Glomerular endothelial cell (primary cell): Measurements from ENCODE around the gene ARHGEF7. TPM values are rescaled to one million over a fixed set of nuclear protein-coding genes. Genes with fewer than 3 reads are reported as not detected.
"Not testable (repeated sequence)": the region's sequence is repeated elsewhere in the genome, so short reads cannot be mapped to it uniquely, and the experiment has no call there.

Experiments
- DNase-seq: peaks from one replicate; pipeline ENCODE4 v3.0.0-alpha.2; 2011; ENCODE audit warnings: low read depth, low spot score; ENCODE audit errors: extremely low read depth
- total RNA-seq: library from RNA; depleted of rRNA; stranded (reverse); fragments of >200 nt; gene quantifications from 2 replicates; pipeline ENCODE4 v1.2.3, GENCODE V29; 2015

ARHGEF7 gene
- total RNA-seq, 1 donor from 2014 or later = 197 TPM

DNA sequence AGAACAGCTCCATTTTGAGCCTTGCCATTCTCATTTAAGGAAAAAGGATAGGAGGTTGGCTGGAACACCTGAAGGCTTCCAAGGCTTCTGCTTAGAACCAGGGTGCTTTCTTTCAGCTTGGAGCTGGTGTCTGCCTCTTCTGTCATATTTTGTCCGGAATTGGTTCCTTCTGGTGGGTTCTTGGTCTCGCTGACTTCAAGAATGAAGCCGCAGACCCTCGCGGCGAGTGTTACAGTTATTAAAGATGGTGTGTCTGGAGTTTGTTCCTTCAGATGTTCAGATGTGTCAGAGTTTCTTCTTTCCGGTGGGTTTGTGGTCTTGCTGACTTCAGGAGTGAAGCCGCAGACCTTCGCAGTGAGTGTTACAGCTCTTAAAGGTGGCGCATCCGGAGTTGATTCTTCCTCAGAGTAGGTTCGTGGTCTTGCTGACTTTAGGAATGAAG lies 74.0 kb downstream of the ARHGEF7 start:
- not testable (repeated sequence) for DNase-seq

- not testable (repeated sequence) for DNase-seq
Observed at GRCh38 chr13:111189516-111189915, 74.4 kb downstream of the ARHGEF7 start.

DNA sequence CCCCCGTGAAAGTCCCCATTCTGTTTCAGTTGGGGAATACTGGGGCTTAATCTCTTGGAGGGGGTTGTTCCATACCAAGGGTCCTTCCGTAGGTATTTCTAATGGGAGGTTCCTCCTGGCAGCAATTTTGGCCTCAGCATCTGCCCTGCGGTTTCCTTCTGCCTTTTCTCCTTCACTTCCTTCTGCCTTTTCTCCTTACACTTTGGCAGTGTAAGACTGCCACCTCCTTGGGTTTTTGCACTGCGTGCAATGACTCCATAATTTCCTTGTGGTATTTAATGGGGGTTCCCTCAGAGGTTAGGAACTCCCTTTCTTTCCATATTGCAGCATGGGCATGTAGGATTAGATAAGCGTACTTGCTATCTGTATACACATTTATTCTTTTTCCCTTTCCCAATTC lies 78.1 kb downstream of the ARHGEF7 start:
- not testable (repeated sequence) for DNase-seq

DNA sequence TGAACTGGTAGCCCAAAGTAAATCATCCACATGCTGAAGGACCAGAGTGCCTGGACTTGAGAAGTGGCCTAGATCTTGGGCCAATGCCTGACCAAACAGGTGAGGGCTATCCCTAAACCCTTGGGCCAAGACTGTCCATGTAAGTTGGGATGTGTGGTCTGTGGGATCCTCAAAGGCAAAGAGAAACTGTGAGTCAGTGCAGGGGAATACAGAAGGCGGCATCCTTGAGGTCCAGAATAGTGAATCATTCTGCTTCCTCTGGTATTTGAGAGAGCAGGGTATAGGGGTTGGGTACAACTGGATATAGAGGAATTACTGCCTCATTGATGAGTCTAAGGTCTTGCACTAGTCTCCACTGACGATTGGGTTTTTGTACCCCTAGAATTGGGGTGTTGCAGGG lies 79.5 kb downstream of the ARHGEF7 start:
- not testable (repeated sequence) for DNase-seq

DNA sequence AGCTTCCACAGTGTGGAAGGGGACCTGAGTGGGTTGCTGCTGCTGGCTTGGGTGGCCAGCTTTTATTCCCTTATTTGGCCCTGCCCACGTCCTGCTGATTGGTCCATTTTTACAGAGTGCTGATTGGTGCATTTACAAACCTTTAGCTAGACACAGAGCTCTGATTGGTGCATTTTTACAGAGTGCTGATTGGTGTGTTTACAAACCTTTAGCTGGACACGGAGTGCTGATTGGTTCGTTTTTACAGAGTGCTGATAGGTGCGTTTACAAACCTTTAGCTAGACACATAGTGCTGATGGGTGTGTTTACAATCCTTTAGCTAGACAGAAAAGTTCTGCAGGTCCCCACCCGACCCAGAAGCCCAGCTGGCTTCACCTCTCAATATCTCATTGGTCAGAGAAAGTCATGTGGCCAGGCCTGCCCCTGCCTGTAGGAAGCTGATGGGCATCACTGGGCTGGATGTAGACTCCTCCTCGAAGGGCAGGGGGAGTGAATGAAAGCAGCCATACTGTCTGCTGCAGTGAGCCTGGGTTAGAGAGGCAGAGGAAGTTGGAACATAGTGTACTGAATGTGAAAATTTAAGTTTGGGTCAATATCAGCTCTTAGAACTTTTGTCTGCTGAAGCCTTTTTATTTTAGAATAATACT lies 83.7 kb downstream of the ARHGEF7 start:
- not testable (repeated sequence) for DNase-seq

- DNase-seq = no peak
Observed at GRCh38 chr13:111201304-111201940, 86.3 kb downstream of the ARHGEF7 start.

DNA sequence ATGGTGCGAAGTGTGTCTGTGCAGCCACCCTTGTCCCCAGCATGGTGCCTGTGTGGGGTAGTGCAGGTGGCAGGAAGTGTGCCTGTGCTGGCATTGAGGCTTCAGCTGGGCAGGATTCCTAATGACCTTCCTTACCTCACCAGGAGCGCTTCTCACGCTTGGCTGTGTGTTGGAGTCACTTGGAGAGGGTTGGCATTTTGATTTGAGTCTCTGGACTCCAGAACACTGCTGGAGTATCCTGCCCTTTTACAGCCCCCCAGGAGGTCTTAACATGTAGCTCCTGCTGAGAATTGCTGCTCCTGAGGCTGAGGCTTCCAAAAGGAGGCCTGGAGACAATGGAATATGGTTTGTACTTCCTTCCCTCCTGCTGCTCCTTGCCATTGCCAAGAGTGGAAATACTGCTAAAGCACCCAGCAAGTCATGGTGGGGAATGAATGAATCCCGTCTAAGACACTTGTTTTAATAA lies 87.1 kb downstream of the ARHGEF7 start:
- no peak for DNase-seq

- DNase-seq = peak; percentile 100
Observed at GRCh38 chr13:111202745-111203144, 87.6 kb downstream of the ARHGEF7 start.

DNA sequence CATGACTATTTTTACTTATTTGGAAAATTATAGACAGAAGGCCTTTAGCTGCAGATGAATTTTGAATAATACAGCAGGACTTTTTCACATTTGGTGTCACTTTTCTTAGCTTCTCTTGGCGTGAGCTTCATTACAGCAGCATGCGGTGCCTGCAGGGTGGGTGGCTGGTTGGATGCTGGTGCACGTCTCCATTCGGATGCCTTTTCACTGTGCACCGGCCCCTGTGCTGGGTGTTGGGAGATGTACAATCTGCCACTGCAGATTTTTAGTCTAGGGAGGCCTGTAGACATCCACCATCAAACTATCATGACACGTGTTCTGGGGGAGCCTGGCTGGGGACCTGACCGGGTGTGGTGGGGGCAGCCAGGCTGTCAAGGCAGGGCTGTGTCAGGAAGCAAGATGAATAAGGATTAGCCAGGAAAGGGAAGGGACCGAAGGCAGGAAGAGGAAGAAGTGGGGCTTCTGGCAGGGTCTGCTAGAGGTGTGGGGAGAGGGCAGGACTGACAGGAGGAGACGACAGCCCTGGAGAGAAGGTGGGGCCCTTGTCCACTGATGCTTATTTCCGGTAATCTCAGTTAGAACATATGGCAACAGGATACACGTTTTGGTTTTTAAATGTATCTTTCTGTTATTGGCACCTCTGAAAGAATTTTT lies 88.8 kb downstream of the ARHGEF7 start:
- no peak for DNase-seq

- DNase-seq = no peak
Observed at GRCh38 chr13:111204438-111205177, 89.5 kb downstream of the ARHGEF7 start.

GRCh38 chr13:111206148-111206547 lies 91.0 kb downstream of the ARHGEF7 start:
- DNase-seq = no peak

DNA sequence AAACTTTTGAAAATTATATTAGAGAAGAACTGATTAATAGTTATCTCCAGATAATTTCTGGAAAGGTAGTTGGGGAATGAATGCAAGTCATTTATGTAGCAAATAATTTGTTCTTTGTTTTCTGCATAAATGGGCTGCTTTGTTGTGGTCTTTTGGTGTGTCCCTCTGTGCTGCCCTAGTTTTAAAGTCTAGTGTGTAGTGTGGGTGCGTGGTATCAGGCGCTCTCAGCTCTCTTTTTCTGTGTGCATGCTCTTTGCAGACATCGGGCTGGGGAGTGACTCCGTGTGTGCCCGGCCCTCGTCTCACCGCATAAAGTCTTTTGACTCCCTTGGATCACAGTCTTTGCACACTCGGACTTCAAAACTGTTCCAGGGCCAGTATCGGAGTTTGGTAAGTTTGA lies 94.5 kb downstream of the ARHGEF7 start:
- no peak for DNase-seq

DNA sequence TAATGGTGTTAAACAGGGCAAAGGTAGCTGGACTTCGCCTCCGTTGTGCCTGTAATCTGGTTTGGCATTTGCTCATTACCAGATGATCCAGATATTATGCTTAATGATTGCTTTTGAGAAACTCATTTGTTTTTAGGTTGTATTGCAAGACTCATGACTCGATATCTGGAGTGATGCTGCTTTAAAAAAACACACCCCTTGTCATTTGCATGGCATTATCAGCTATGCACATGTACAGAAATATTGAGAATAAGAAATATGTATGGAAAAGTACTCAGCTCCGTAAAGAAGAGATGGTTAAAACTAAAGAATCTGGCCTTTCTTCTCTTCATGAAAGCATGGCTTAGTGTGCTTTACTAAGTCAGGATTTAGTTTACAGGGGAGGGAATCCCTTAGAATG lies 95.0 kb downstream of the ARHGEF7 start:
- DNase-seq = no peak

GRCh38 chr13:111210544-111211469 lies 95.7 kb downstream of the ARHGEF7 start:
- DNase-seq = no peak

- DNase-seq = no peak
Observed at GRCh38 chr13:111211789-111212516, 96.8 kb downstream of the ARHGEF7 start.

DNA sequence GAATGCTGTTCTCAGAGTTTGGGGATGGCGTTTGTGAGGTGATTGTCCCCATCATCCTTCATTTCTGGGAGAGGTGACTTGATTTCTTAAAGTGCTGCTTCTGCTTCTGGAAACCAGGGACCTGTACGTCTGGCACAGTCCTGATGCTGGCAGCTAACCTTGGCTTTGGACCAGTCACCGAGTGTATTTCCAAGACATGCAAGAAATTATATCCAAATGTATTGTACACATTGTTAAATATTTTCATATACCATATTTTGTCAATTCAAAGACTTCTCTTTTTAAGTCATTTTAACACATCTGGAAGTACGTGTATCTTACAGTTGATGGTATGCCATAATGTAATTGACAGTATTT lies 97.4 kb downstream of the ARHGEF7 start:
- no peak for DNase-seq

DNA sequence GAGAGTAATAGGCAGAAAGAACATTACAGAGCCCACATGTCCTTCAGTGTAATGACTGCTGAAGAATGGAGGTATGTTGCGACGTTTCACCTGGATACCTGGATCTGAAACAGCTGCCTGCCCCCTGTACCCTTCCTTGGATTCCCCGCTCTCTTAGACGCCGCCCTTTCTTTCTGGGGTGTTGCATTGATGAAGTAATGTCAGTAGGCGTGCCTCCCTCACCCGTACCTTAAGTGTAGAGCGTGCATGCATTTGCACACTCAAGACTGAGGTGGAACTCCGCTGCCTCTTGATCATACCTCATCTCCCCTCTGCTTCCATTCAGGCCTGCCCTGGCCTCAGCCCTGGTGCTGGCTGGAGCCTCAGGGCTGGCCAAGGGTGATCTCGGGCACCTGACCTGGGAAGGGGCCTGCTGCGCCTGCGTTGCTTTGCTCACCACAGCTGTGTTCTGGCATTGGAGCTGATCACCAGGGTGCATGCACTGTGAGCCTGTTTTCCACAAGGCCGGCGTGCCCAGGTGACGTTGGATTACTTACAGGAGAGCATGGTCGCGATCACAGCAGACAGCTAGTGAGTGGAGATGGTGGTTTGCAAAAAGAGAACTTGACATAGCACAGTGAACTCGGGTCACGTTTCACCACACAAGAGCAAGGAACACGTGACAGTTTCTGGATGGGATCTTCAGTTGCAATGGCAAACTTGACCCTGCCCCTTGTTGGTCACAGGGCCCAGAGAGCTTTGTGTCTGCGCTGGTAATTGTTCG lies 99.0 kb downstream of the ARHGEF7 start:
- no peak for DNase-seq

- DNase-seq = no peak
Observed at GRCh38 chr13:111215081-111216047, 100.3 kb downstream of the ARHGEF7 start.
